ENCODE data around the gene OSBPL8. TPM values are rescaled to one million over a fixed set of nuclear protein-coding genes. Genes with fewer than 3 reads are reported as not detected.

OSBPL8 gene
- total and polyA plus RNA-seq, 9 of the 15 experiments (the other 6 are each of a cell fraction or from before 2014, with no cell fraction given), result 17.4 to 82.7 (median 42.8) TPM

GRCh38 chr12:76445462-76445861, 114.1 kb downstream of the OSBPL8 start:
- no peak overlapping the region for H3K4me3 ChIP-seq
- H4K20me1 ChIP-seq (replicated peaks; ENCODE audit: control insufficient read depth, insufficient read depth, low read length), result peaks cover 3% of the 10 kb centered on the region
- FAIRE-seq (peak; percentile 60), ATAC-seq (no peak), DNase-seq (ENCODE audit: extremely low read depth in 1 of 4, low spot score in 3 of 4) (no peak)
- intact Hi-C loops (cut with micrococcal nuclease) (no loop called here), in situ Hi-C loops (cut with MboI) (no loop called here)
- 56% methylated on average over 1 of the region's 1 CpG for WGBS (ENCODE audit: insufficient coverage, low coverage, missing lambda C conversion rate)
- BruUV-seq (replicated peaks), result no TSS peak
- CTCF ChIA-PET (ENCODE audit: low intra/inter-chr PET ratio), result no interaction called here
- POLR2A ChIA-PET, result interaction anchor here (1.0 kb wide), 1 partner anchor 414 kb away, joined by 4 read pairs; the partner anchor contains the start of gene PHLDA1
- H2AFZ ChIP-seq (ENCODE audit: low read depth, low read length), result no peak overlapping the region
- H3K27me3 ChIP-seq (ENCODE audit: control insufficient read depth in 2 of 2, insufficient read depth in 2 of 2, low read length in 2 of 2), result no peaks in the 10 kb centered on the region
- H3K9me3 ChIP-seq (replicated peaks; ENCODE audit: control insufficient read depth, insufficient read depth, low read depth, low read length), result no peaks in the 10 kb centered on the region
- TF ChIP-seq NR2F6 (CRISPR knock-in tag; IDR thresholded peaks at IDR 0.05), result no peak
- TF ChIP-seq CHD2 (IDR thresholded peaks at IDR 0.05; ENCODE audit: low read depth, low read length), result no peak
- no peak for TF ChIP-seq BCL6 (CRISPR knock-in tag; IDR thresholded peaks at IDR 0.05)
- TF ChIP-seq ZNF311 (CRISPR knock-in tag; IDR thresholded peaks at IDR 0.05), result no peak
- no peak for TF ChIP-seq ZBTB43 (CRISPR knock-in tag; IDR thresholded peaks at IDR 0.05)
- TF ChIP-seq PKNOX1 (IDR thresholded peaks at IDR 0.05), result no peak
- no peak for TF ChIP-seq EHMT2 (IDR thresholded peaks at IDR 0.05)
- TF ChIP-seq NFATC3 (IDR thresholded peaks at IDR 0.05), result no peak
- no peak for TF ChIP-seq ZNF324 (CRISPR knock-in tag; IDR thresholded peaks at IDR 0.05)
- H3K4me1 ChIP-seq (replicated peaks in 1 of 2; ENCODE audit: control insufficient read depth in 2 of 2, insufficient read depth in 2 of 2, low read length in 2 of 2), result no peaks in the 10 kb centered on the region; a peak in 1 of 5 replicates
- peaks cover 11% of the 10 kb centered on the region; the same call in 1 of the 3 replicates for H3K36me3 ChIP-seq (ENCODE audit: control insufficient read depth, insufficient read depth, low read length)
- no peak overlapping the region for H3K27ac ChIP-seq (ENCODE audit: extremely low read depth, low read depth, low read length)
- H3K79me2 ChIP-seq (ENCODE audit: control insufficient read depth, insufficient read depth, low read length), result peaks cover 15% of the 10 kb centered on the region; the same call in 2 of the 3 replicates
- no peak overlapping the region for H3K4me2 ChIP-seq (ENCODE audit: insufficient read depth, low read length)
- H3K9me1 ChIP-seq (ENCODE audit: control insufficient read depth, insufficient read depth, low read length), result no peaks in the 10 kb centered on the region
- H3K9ac ChIP-seq (ENCODE audit: insufficient read depth in 1 of 2, low read depth in 2 of 2, low read length in 2 of 2), result no peak overlapping the region
